ENCODE measurements around the gene COPS4. TPM values are rescaled to one million over a fixed set of nuclear protein-coding genes. Genes with fewer than 3 reads are reported as not detected.

COPS4 gene
- total RNA-seq, 2 donors from 2014 or later: 50.5 to 56.9 TPM

GRCh38 chr4:83089410-83090157 lies 54.6 kb downstream of the COPS4 start:
- 86% methylated on average over 2 of the region's 2 CpGs for WGBS
- Histone ChIP-seq H3K27me3 (replicated peaks; ENCODE audit: insufficient read depth) (no peaks in the 10 kb centered on the region), H3K36me3 (no peaks in the 10 kb centered on the region), H3K27ac (no peak overlapping the region), H3K4me1 (replicated peaks) (no peaks in the 10 kb centered on the region), H3K9me3 (no peaks in the 10 kb centered on the region), H3K4me3 (no peak overlapping the region)
- no peak for TF ChIP-seq POLR2A (IDR thresholded peaks at IDR 0.05)
- no peak for TF ChIP-seq CTCF (IDR thresholded peaks at IDR 0.05)
- no peak for TF ChIP-seq POLR2AphosphoS5 (IDR thresholded peaks at IDR 0.05)
- no peak for DNase-seq (ENCODE audit: low spot score)
- intact Hi-C loops (cut with DNase I): no loop called here

GRCh38 chr4:83093060-83093640 lies 58.2 kb downstream of the COPS4 start:
- intact Hi-C loops (cut with DNase I): no loop called here
- H3K4me3 ChIP-seq: no peak overlapping the region
- H3K27ac ChIP-seq: no peak overlapping the region
- 65% methylated on average over 6 of the region's 6 CpGs for WGBS
- no peaks in the 10 kb centered on the region for H3K4me1 ChIP-seq (replicated peaks)
- no peak for DNase-seq (ENCODE audit: low spot score)
- TF ChIP-seq POLR2AphosphoS5 (IDR thresholded peaks at IDR 0.05) (no peak), POLR2A (IDR thresholded peaks at IDR 0.05) (no peak), CTCF (IDR thresholded peaks at IDR 0.05) (no peak)
- no peaks in the 10 kb centered on the region for H3K27me3 ChIP-seq (replicated peaks; ENCODE audit: insufficient read depth)
- H3K36me3 ChIP-seq: no peaks in the 10 kb centered on the region
- H3K9me3 ChIP-seq: no peaks in the 10 kb centered on the region

- 81% methylated on average over 2 of the region's 2 CpGs for WGBS
- no peaks in the 10 kb centered on the region for H3K27me3 ChIP-seq (replicated peaks; ENCODE audit: insufficient read depth)
- intact Hi-C loops (cut with DNase I): no loop called here
- TF ChIP-seq CTCF (IDR thresholded peaks at IDR 0.05) (no peak), POLR2A (IDR thresholded peaks at IDR 0.05) (no peak), POLR2AphosphoS5 (IDR thresholded peaks at IDR 0.05) (no peak)
- no peaks in the 10 kb centered on the region for H3K4me1 ChIP-seq (replicated peaks)
- no peak for DNase-seq (ENCODE audit: low spot score)
- H3K9me3 ChIP-seq: no peaks in the 10 kb centered on the region
- no peaks in the 10 kb centered on the region for H3K36me3 ChIP-seq
- H3K4me3 ChIP-seq: no peak overlapping the region
- H3K27ac ChIP-seq: no peak overlapping the region
These were observed 61.4 kb downstream of the COPS4 start for GRCh38 chr4:83096397-83096796.

- Histone ChIP-seq H3K4me3 (no peak overlapping the region), H3K4me1 (replicated peaks) (no peaks in the 10 kb centered on the region), H3K27ac (no peak overlapping the region), H3K27me3 (replicated peaks; ENCODE audit: insufficient read depth) (no peaks in the 10 kb centered on the region), H3K36me3 (no peaks in the 10 kb centered on the region), H3K9me3 (no peaks in the 10 kb centered on the region)
- TF ChIP-seq POLR2AphosphoS5 (IDR thresholded peaks at IDR 0.05) (no peak), CTCF (IDR thresholded peaks at IDR 0.05) (no peak), POLR2A (IDR thresholded peaks at IDR 0.05) (no peak)
- 93% methylated on average over 7 of the region's 7 CpGs for WGBS
- intact Hi-C loops (cut with DNase I): no loop called here
- no peak for DNase-seq (ENCODE audit: low spot score)
These were observed 70.0 kb downstream of the COPS4 start for GRCh38 chr4:83104991-83105390.

DNA sequence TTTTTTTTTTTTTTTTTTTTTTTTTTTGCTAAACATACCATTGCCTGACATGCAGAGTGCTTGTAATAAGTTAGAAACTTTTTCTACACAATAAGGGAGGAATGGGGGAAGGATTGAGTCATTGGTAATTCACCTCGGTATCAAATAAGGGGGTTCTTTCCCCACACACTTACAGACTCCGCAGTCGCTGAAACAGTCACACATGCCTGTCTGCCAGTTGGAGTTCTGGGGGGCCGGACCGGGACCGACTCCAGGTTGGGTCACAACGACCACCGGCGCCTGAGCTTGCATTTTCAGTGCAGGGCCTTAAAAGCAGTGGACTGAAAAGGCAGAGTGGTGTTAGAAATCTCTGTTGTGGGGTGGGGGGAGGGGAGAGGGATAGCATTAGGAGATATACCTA lies 72.6 kb downstream of the COPS4 start:
- Histone ChIP-seq H3K4me1 (replicated peaks) (no peaks in the 10 kb centered on the region), H3K27ac (no peak overlapping the region), H3K36me3 (no peaks in the 10 kb centered on the region), H3K27me3 (replicated peaks; ENCODE audit: insufficient read depth) (no peaks in the 10 kb centered on the region), H3K4me3 (no peak overlapping the region), H3K9me3 (no peaks in the 10 kb centered on the region)
- WGBS: 79% methylated on average over 9 of the region's 9 CpGs
- no peak for DNase-seq (ENCODE audit: low spot score)
- TF ChIP-seq CTCF (IDR thresholded peaks at IDR 0.05) (no peak), POLR2AphosphoS5 (IDR thresholded peaks at IDR 0.05) (no peak), POLR2A (IDR thresholded peaks at IDR 0.05) (no peak)
- intact Hi-C loops (cut with DNase I): no loop called here
